SK-N-SH (cell line): ENCODE measurements around the gene DRC3. TPM values are rescaled to one million over a fixed set of nuclear protein-coding genes. Genes with fewer than 3 reads are reported as not detected.
A peak's percentile ranks its signal among the peaks of the same experiment; 100 is the strongest.

ENCODE experiments used
- CTCF ChIA-PET: fragments of 300-600, 350-600 bp; formaldehyde crosslinking; extraction: SDS; loops from one replicate; lab custom pipeline; 2021; lab: Yijun Ruan, JAX
- POLR2A ChIA-PET: fragments of 350-600 bp; sonication (Branson Sonifier 250); formaldehyde crosslinking; extraction: SDS; loops from one replicate; lab custom pipeline; 2020; ENCODE audit warnings: antibody characterized with exemption, inconsistent platforms; lab: Yijun Ruan, JAX
- DNase-seq: peaks from one replicate; pipeline ENCODE4 v3.0.0; 2012
- H2AFZ ChIP-seq: fragments of 200-600 bp; sonication (generic); 2 replicates; pipeline ENCODE4 v1.8.1; 2016; ENCODE audit warnings: antibody characterized with exemption, mild to moderate bottlenecking, low read depth
- H3F3A ChIP-seq: fragments of 200-600 bp; sonication (generic); replicated peaks from 2 replicates; pipeline ENCODE3; 2016; ENCODE audit warnings: antibody characterized with exemption, mild to moderate bottlenecking; ENCODE audit not compliant: insufficient read depth
- H3K27ac ChIP-seq, 2 experiments: fragments of 200-500 bp in 1 of 2; fragments of 200-600 bp in 1 of 2; sonication (Bioruptor generic) in 1 of 2; sonication (generic), shearing (Covaris generic) in 1 of 2; 2 replicates each; pipeline versions ENCODE4 v1.5.1 to v1.6.1; 2014 to 2016; ENCODE audit warnings: low read depth in 2 of 2, inconsistent platforms in 1 of 2, low read length in 1 of 2, mild to moderate bottlenecking in 1 of 2, mixed read lengths in 1 of 2
- H3K27me3 ChIP-seq: fragments of 200-600 bp; sonication (generic), shearing (Covaris generic); 2 replicates; pipeline ENCODE4 v1.6.1; 2016; ENCODE audit warnings: mixed run types; ENCODE audit not compliant: insufficient read depth
- H3K36me3 ChIP-seq, 2 experiments: fragments of 200-500 bp in 1 of 2; fragments of 200-600 bp in 1 of 2; sonication (Bioruptor generic) in 1 of 2; sonication (generic) in 1 of 2; replicated peaks in 1 of 2; 2 replicates each; pipeline versions ENCODE3 to v1.5.1; 2014 to 2016; ENCODE audit warnings: low read length in 1 of 2, mild to moderate bottlenecking in 1 of 2; ENCODE audit not compliant: insufficient read depth in 2 of 2, control insufficient read depth in 1 of 2
- H3K4me1 ChIP-seq, 2 experiments: fragments of 200-500 bp in 1 of 2; fragments of 200-600 bp in 1 of 2; sonication (Bioruptor generic) in 1 of 2; sonication (generic), shearing (Covaris generic) in 1 of 2; 2 replicates each; pipeline versions ENCODE4 v1.5.1 to v1.6.1; 2014 to 2016; ENCODE audit warnings: low read depth in 1 of 2, low read length in 1 of 2, mixed run types in 1 of 2; ENCODE audit not compliant: insufficient read depth in 2 of 2, control insufficient read depth in 1 of 2
- H3K4me2 ChIP-seq: fragments of 200-600 bp; sonication (generic), shearing (Covaris generic); 2 replicates; pipeline ENCODE4 v1.6.1; 2017; ENCODE audit warnings: mixed run types
- H3K4me3 ChIP-seq, 2 experiments: fragments of 200-500 bp in 1 of 2; fragments of 200-600 bp in 1 of 2; sonication (Bioruptor generic) in 1 of 2; sonication (generic), shearing (Covaris generic) in 1 of 2; 2 replicates each; pipeline versions ENCODE4 v1.5.1 to v1.8.1; 2014 to 2016; ENCODE audit warnings: low read depth in 2 of 2, inconsistent platforms in 1 of 2, low read length in 1 of 2, mild to moderate bottlenecking in 1 of 2, mixed read lengths in 1 of 2, moderate library complexity in 1 of 2
- H3K79me2 ChIP-seq: fragments of 200-600 bp; sonication (generic); 2 replicates; pipeline ENCODE4 v1.8.1; 2017; ENCODE audit warnings: mild to moderate bottlenecking; ENCODE audit not compliant: insufficient read depth
- H3K9ac ChIP-seq: fragments of 200-600 bp; sonication (generic); 2 replicates; pipeline ENCODE4 v1.6.1; 2017; ENCODE audit warnings: mixed run types
- H3K9me2 ChIP-seq: fragments of 200-600 bp; sonication (generic); 2 replicates; pipeline ENCODE4 v1.6.1; 2017; ENCODE audit warnings: mixed run types
- H3K9me3 ChIP-seq: fragments of 200-600 bp; sonication (generic); 2 replicates; pipeline ENCODE4 v1.6.1; 2017; ENCODE audit warnings: mixed run types, mild to moderate bottlenecking, moderate library complexity
- H4K20me1 ChIP-seq: fragments of 200-600 bp; sonication (generic); 2 replicates; pipeline ENCODE4 v1.6.1; 2017; ENCODE audit warnings: mild to moderate bottlenecking, mixed run types; ENCODE audit not compliant: insufficient read depth
- FOSL2 ChIP-seq: IDR thresholded peaks from 2 replicates; pipeline ENCODE4 v1.4.0; 2012; ENCODE audit warnings: low read depth, mild to moderate bottlenecking, moderate library complexity, borderline replicate concordance
- FOXM1 ChIP-seq: IDR thresholded peaks from 2 replicates; pipeline ENCODE4 v1.4.0; 2012; ENCODE audit warnings: low read depth, mild to moderate bottlenecking
- GATA2 ChIP-seq: sonication (generic); formaldehyde crosslinking; IDR thresholded peaks from 2 replicates; pipeline ENCODE4 v1.5.0; 2020; ENCODE audit warnings: mild to moderate bottlenecking, missing genetic modification reagents
- JUND ChIP-seq: IDR thresholded peaks from 2 replicates; pipeline ENCODE4 v1.4.0; 2012
- NFIC ChIP-seq: IDR thresholded peaks from 2 replicates; pipeline ENCODE4 v1.4.0; 2012; ENCODE audit warnings: borderline replicate concordance
- NRF1 ChIP-seq: IDR thresholded peaks from 2 replicates; pipeline ENCODE4 v1.6.1; 2012; ENCODE audit warnings: low read depth, mild to moderate bottlenecking, low read length
- RCOR1 ChIP-seq: fragments of 150-350 bp; IDR thresholded peaks from 2 replicates; pipeline ENCODE4 v1.6.1; 2017; ENCODE audit warnings: antibody characterized with exemption, low read length
- RXRA ChIP-seq: IDR thresholded peaks from 2 replicates; pipeline ENCODE4 v1.4.0; 2012; ENCODE audit warnings: low read depth, mild to moderate bottlenecking, borderline replicate concordance
- TCF12 ChIP-seq: IDR thresholded peaks from 2 replicates; pipeline ENCODE4 v1.4.0; 2012
- YY1 ChIP-seq: IDR thresholded peaks from 2 replicates; pipeline ENCODE4 v1.4.0; 2012; ENCODE audit warnings: low read depth, mild to moderate bottlenecking
- WGBS: methylation state at CpG from one replicate; pipeline ENCODE4 v1.1.6; 2017; ENCODE audit warnings: low lambda C conversion rate; 5-methylcytosine and 5-hydroxymethylcytosine counted together
- polyA plus RNA-seq, 3 experiments: library from polyadenylated mRNA; depleted of rRNA; stranded (reverse); fragments of >200 nt; gene quantifications; 2 replicates each; pipeline ENCODE4 v1.2.3, GENCODE V29; 2012
- TF ChIP-seq, protein P1 (sequence below): IDR thresholded peaks from 2 replicates; pipeline ENCODE4 v1.4.0; 2012; ENCODE audit warnings: low read depth
- TF ChIP-seq, protein P2 (sequence below): fragments of 150-350 bp; IDR thresholded peaks from 2 replicates; pipeline ENCODE4 v1.6.1; 2017; ENCODE audit warnings: antibody characterized with exemption, low read length, low read depth, borderline replicate concordance
- TF ChIP-seq, protein P3 (sequence below): fragments of 150-350 bp; IDR thresholded peaks from 2 replicates; pipeline ENCODE4 v1.6.1; 2016; ENCODE audit warnings: mild to moderate bottlenecking, low read depth, low read length

The DRC3 gene
- polyA plus RNA-seq, 1 of the 3 experiments (the other 2 are of a cell fraction): 3.6 TPM

DNA sequence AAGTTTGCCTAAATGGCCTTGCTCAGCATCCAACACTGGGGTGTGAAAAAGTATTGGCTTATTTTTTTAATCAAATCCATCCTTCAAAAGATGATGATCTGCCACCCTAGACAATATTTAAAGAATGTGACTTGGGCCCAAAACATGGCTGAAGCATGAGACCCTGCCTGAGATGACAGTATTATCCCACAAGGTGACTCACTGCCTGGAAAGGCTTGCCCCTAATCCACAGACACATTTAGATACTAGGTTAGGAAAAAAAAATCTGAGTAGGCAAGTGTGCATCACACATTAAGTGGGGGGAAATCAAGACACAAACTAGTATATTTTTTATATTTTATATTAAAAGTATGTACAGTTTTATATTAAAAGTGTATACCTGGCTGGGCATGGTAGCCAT lies 38.9 kb upstream of the DRC3 start:
- Histone ChIP-seq H3K79me2 (peaks cover 88% of the 10 kb centered on the region), H3K9me3 (no peaks in the 10 kb centered on the region), H3K27me3 (no peaks in the 10 kb centered on the region), H3K9me2 (no peaks in the 10 kb centered on the region), H3K27ac (peak overlapping the region in 1 of 2 experiments; percentile 79; a peak in 2 of 4 replicates), H3K36me3 (peaks cover 0 to 3% of the 10 kb centered on the region in 2 experiments), H3K4me2 (no peak overlapping the region), H3F3A (peaks cover 44% of the 10 kb centered on the region), H3K4me1 (peaks cover 36 to 70% of the 10 kb centered on the region in 2 experiments), H3K9ac (no peak overlapping the region), H3K4me3 (no peak overlapping the region), H2AFZ (no peak overlapping the region), H4K20me1 (no peaks in the 10 kb centered on the region; the same call in 1 of the 2 replicates)
- CTCF ChIA-PET: interaction anchor here (1.5 to 2.9 kb wide), 2 partner anchors 15 to 253 kb away, joined by 4 to 14 read pairs; partner anchors contain the start of gene RAI1
- DNase-seq: no peak
- POLR2A ChIA-PET: no interaction called here
- 0 out of 2 replicates have a peak, but pooled peaks have one; percentile 19 for TF ChIP-seq YY1
- no peak for TF ChIP-seq FOXM1
- TF ChIP-seq, protein P1, sequence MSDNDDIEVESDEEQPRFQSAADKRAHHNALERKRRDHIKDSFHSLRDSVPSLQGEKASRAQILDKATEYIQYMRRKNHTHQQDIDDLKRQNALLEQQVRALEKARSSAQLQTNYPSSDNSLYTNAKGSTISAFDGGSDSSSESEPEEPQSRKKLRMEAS: 0 out of 2 replicates have a peak, but pooled peaks have one; percentile 20
- TF ChIP-seq, protein P2, sequence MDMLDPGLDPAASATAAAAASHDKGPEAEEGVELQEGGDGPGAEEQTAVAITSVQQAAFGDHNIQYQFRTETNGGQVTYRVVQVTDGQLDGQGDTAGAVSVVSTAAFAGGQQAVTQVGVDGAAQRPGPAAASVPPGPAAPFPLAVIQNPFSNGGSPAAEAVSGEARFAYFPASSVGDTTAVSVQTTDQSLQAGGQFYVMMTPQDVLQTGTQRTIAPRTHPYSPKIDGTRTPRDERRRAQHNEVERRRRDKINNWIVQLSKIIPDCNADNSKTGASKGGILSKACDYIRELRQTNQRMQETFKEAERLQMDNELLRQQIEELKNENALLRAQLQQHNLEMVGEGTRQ: no peak
- no peak for TF ChIP-seq RCOR1
- TF ChIP-seq, protein P3, sequence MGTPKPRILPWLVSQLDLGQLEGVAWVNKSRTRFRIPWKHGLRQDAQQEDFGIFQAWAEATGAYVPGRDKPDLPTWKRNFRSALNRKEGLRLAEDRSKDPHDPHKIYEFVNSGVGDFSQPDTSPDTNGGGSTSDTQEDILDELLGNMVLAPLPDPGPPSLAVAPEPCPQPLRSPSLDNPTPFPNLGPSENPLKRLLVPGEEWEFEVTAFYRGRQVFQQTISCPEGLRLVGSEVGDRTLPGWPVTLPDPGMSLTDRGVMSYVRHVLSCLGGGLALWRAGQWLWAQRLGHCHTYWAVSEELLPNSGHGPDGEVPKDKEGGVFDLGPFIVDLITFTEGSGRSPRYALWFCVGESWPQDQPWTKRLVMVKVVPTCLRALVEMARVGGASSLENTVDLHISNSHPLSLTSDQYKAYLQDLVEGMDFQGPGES: no peak
- peak; percentile 40; the same call in 1 of the 2 replicates for TF ChIP-seq TCF12
- peak; percentile 53 for TF ChIP-seq JUND
- TF ChIP-seq FOSL2: peak; percentile 57; the same call in 1 of the 2 replicates

DNA sequence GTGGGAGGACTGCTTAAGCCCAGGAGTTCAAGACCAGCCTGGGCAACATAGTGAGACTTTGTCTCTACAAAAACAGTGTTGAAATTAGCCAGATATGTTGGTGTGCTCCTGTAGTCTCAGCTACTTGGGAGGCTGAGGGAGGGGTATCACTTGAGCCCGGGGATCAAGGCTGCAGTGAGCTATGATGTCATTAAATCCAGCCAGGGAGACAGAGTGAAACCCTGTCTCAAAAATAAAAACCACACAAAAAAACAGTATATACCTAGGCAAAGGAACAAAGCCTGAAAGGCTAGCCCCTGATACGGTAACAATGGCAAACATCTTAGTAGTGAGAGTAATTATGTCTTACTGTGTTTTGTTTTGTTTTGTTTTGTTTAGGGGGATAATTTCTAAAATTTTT lies 38.4 kb upstream of the DRC3 start:
- H3K36me3 ChIP-seq: no peaks in the 10 kb centered on the region
- POLR2A ChIA-PET: no interaction called here
- H3K27me3 ChIP-seq: no peaks in the 10 kb centered on the region
- H3K79me2 ChIP-seq: peaks cover 88% of the 10 kb centered on the region
- H3K9me2 ChIP-seq: no peaks in the 10 kb centered on the region; the same call in 1 of the 2 replicates
- no peak overlapping the region for H3K9ac ChIP-seq
- peaks cover 41 to 74% of the 10 kb centered on the region in 2 experiments for H3K4me1 ChIP-seq
- H3F3A ChIP-seq: peaks cover 44% of the 10 kb centered on the region
- H2AFZ ChIP-seq: no peak overlapping the region
- no peaks in the 10 kb centered on the region for H3K9me3 ChIP-seq
- no peak for DNase-seq
- TF ChIP-seq NRF1 (no peak), RXRA (no peak), FOSL2 (no peak), NFIC (no peak), GATA2 (no peak)
- CTCF ChIA-PET: no interaction called here
- H3K27ac ChIP-seq: peak overlapping the region in 1 of 2 experiments; percentile 79; a peak in 2 of 4 replicates
- no peak overlapping the region for H3K4me3 ChIP-seq
- no peak overlapping the region for H3K4me2 ChIP-seq
- 91% methylated on average over 2 of the region's 2 CpGs for WGBS
- H4K20me1 ChIP-seq: no peaks in the 10 kb centered on the region; the same call in 1 of the 2 replicates
